GM12891 (cell line): ENCODE results near the gene CBLN1. TPM values are rescaled to one million over a fixed set of nuclear protein-coding genes. Genes with fewer than 3 reads are reported as not detected.

Source experiments
- DNase-seq: peaks from one replicate; pipeline ENCODE4 v3.0.0; 2011; ENCODE audit warnings: low spot score; ENCODE audit not compliant: insufficient read length
- FAIRE-seq: peaks from 2 replicates; lab custom pipeline; 2011; peaks lifted over from hg19 to GRCh38; lab: Jason Lieb, UNC
- PAX5 ChIP-seq: IDR thresholded peaks from 2 replicates; pipeline ENCODE4 v1.6.1; 2011; ENCODE audit warnings: low read length, moderate library complexity, mild to moderate bottlenecking; ENCODE audit not compliant: insufficient read depth, severe bottlenecking
- POLR2A ChIP-seq: IDR thresholded peaks from 2 replicates; pipeline ENCODE4 v1.6.1; 2011; ENCODE audit warnings: low read depth, low read length, control low read depth
- POLR2AphosphoS5 ChIP-seq: IDR thresholded peaks from 2 replicates; pipeline ENCODE4 v1.6.1; 2011; ENCODE audit warnings: low read depth, low read length, control low read depth
- POU2F2 ChIP-seq: IDR thresholded peaks from 2 replicates; pipeline ENCODE4 v1.6.1; 2011; ENCODE audit warnings: low read depth, mild to moderate bottlenecking, control low read depth, low read length, moderate library complexity
- SPI1 ChIP-seq: IDR thresholded peaks from 2 replicates; pipeline ENCODE4 v1.6.1; 2011; ENCODE audit warnings: low read depth, low read length, control low read depth
- TAF1 ChIP-seq: IDR thresholded peaks from 2 replicates; pipeline ENCODE4 v1.6.1; 2011; ENCODE audit warnings: low read depth, low read length, control low read depth
- polyA plus RNA-seq: library from polyadenylated mRNA; unstranded; fragments of >200 nt; gene quantifications from one replicate; pipeline ENCODE4 v1.2.1, GENCODE V29; 2012; ENCODE audit warnings: low read depth, missing spikeins, inconsistent platforms; ENCODE audit not compliant: missing spikeins

CBLN1 gene
- not detected for polyA plus RNA-seq

DNA sequence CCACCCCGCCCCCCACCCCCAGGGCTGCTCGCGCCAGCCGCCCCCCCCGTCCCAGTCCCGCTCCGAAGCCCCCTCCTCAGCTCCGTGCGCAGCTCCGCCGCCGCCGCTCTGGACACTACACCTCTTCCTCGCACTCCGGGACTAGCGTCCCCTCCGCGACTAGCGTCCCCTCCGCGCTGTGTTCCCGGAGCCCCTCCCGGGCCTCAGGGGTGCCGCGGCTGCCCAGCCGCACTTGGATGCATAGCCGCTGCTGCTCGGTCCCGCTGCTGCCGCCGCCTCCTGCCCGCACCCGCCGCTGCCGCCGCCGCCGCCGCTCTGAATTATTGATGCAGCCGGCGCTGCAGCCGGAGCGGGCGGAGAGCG lies at the start of gene CBLN1:
Gene CBLN1, minus strand, starts transcription at position 359 of the 363 bp plus-strand sequence. CDS start 373 bp downstream, outside the sequence.
- FAIRE-seq (no peak), DNase-seq (no peak)
- TF ChIP-seq POLR2AphosphoS5 = no peak
- no peak for TF ChIP-seq TAF1
- TF ChIP-seq POU2F2 = no peak
- no peak for TF ChIP-seq PAX5
- TF ChIP-seq SPI1 = no peak
- TF ChIP-seq POLR2A = no peak

DNA sequence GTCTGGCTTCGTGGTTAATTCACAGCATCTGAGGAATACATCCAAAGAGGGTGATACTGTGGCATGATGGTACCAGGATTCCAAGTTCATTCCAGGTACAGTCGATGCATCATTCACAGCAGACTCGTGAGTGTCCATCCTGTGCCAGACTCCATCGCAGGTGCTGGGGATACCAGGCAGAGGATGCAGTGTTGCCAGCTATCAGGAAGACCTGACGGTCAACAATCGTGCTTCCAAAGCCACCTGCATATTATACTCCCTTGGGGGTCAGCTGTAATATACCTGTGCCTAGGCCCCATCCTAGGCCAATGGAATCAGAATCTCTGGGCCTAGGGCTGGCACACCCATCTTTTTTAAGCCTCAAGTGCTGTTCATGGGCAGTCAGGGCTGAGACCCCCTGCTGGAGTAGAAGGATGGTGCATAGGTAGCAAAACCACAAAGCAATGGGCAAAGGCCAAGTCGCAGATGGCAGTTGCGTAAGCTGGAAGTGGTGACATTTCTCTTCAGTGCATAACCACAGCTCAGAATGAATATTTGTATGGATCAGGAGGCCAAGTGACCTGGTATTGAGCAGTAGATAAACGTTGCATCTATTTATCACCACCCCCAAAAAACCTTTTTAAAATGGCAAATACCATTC lies 49.0 kb upstream of the CBLN1 start:
- DNase-seq (no peak), FAIRE-seq (no peak)
- no peak for TF ChIP-seq PAX5
- TF ChIP-seq SPI1 = no peak
- no peak for TF ChIP-seq POLR2AphosphoS5
- no peak for TF ChIP-seq POLR2A
- no peak for TF ChIP-seq POU2F2
- no peak for TF ChIP-seq TAF1

DNA sequence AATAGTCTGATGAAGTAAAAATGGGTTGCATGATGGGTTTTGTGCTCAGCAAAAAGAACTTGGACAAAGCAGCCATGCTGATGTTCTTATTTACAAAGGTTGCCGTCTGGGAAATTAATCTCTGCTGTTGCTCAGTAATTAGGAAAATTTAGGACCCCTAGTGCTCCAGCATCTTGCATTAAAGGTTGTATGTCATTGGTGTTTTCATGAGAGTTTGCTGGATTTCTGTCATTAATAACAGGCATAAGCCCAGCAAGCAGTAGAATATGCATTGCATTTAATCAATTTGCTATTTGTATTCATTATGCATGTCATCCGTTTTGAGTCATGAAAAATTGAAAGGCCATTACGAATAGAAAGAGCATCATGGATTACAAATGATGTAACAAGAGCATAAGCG lies 46.7 kb upstream of the CBLN1 start:
- no peak for DNase-seq
- no peak for FAIRE-seq
- TF ChIP-seq PAX5 (no peak), POLR2A (no peak), POU2F2 (no peak), POLR2AphosphoS5 (no peak), SPI1 (no peak), TAF1 (no peak)

DNA sequence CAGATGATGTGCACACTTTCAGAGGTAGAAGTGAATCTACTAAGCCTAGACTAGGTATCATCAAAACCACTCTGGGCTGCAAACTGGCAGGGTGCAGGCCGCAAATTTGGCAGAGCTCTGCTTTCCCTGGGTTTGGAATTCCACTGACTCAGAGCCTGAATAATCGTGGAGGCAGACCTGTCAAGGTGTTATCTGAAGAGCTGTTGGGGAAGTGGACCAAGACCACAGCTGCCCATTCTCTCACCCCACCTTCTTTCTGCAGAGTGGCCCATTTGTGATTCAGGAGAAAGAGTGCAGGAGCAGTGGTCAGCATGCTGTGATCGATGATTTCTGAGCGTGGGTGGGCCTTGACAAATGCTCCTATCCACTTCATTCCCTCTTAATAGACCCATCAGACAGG lies 45.8 kb upstream of the CBLN1 start:
- FAIRE-seq = no peak
- TF ChIP-seq POLR2AphosphoS5 (no peak), SPI1 (no peak), PAX5 (no peak), POLR2A (no peak), TAF1 (no peak), POU2F2 (no peak)
- DNase-seq = no peak

DNA sequence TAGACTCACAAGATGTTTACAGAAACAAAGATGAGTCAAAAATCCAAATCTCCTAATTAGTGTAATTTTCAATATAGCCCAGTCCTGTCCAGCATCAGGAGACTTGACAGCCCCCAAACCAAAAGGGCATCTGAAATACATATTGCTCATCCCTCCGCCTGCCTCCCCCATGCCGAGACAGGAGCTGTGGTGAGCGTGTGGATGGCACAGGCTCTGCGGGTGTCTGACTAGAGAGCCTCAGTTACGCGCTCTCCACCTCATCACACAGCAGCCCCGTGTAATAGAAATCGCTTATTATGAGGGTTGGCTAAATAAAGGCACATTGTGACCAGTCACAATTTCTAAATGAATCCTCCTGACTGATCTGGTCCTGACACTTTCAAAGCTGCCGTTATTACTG lies 43.1 kb upstream of the CBLN1 start:
- TF ChIP-seq SPI1 = no peak
- TF ChIP-seq POU2F2 = no peak
- TF ChIP-seq POLR2AphosphoS5 = no peak
- TF ChIP-seq PAX5 = no peak
- no peak for TF ChIP-seq POLR2A
- TF ChIP-seq TAF1 = no peak
- FAIRE-seq (no peak), DNase-seq (no peak)

- FAIRE-seq (no peak), DNase-seq (no peak)
- no peak for TF ChIP-seq TAF1
- no peak for TF ChIP-seq SPI1
- TF ChIP-seq PAX5 = no peak
- no peak for TF ChIP-seq POLR2AphosphoS5
- TF ChIP-seq POU2F2 = no peak
- TF ChIP-seq POLR2A = no peak
Measured at GRCh38 chr16:49315602-49316001, 34.0 kb upstream of the CBLN1 start.

DNA sequence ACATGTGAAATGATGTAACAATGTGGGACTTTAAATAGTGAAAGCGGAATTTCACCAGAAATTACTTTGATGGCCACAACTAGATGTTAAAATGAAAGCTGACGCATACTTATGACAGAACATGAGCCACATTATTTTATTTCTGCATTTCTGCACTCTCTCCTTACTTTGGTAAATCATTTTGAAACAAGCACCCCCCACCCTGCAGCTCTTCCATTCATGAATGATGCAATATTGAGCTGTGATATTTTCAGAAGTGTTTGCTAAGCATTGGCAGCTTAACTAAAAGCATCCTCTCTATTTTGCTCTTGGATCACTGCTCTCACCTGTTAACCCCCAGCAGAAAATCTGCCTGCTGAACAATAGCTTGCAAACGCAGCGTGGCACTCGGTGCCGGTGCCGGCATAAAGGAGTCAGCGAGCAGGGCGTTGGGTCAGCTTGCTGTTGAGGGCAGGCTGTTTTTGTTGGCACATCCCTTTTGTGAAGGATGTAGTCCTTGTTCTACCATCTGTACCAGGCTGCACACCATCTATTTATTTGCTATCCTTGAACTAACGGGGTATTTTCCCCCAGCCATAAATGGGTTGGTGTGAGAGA lies 30.8 kb upstream of the CBLN1 start:
- FAIRE-seq = no peak
- TF ChIP-seq POLR2A (no peak), POU2F2 (no peak), SPI1 (no peak), PAX5 (no peak), TAF1 (no peak), POLR2AphosphoS5 (no peak)
- no peak for DNase-seq

DNA sequence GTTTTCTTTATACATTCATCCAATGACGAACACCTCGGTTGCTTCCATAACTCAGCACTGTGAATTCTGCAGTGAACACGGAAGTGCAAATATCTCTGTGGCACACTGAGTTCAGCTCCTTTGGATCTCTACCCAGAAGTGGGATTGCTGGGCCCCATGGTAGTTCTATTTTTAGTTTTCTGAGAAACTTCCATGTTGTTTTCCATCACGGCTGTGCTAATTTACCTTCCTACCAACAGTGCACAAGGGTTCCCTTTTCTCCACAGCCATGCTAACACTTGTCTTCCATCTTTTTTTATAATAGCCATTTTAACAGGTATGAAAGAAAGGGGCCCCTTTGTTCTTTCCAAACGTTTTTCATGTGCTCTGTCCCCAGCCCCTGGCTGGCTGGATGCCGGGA lies 30.2 kb upstream of the CBLN1 start:
- TF ChIP-seq POLR2A (no peak), SPI1 (no peak), POU2F2 (no peak), POLR2AphosphoS5 (no peak), TAF1 (no peak), PAX5 (no peak)
- DNase-seq = no peak
- no peak for FAIRE-seq

DNA sequence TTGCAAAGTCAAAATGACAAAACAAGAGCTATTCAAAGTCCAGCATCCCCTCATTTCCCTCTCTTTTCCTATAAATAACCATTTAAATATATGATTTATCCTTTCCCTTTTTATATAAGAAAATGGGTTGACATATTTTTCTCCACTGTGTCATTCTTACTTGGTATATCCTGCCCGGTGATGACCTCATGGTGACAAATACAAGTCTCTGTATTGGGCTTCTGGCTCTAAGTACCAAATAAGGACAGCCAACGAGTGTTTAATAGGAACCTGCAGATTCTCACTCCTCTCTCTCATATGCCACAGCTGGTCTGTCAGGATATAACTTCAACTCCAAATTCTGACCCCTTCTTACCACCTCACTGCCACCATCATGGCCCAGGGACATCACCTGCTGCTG lies 25.5 kb upstream of the CBLN1 start:
- TF ChIP-seq POLR2AphosphoS5 (no peak), POU2F2 (no peak), SPI1 (no peak), PAX5 (no peak), TAF1 (no peak), POLR2A (no peak)
- FAIRE-seq (no peak), DNase-seq (no peak)
